RWPE2 (cell line): ENCODE measurements around the gene MPP3.
"Not testable (repeated sequence)": the region's sequence is repeated elsewhere in the genome, so short reads cannot be mapped to it uniquely, and the experiment has no call there.

Experiments
- ATAC-seq: fragments of 200-7000 bp; cut with Tn5 transposase; 3 replicates; pipeline ENCODE4 v1.9.1; 2021; ENCODE audit warnings: low read depth
- DNase-seq: peaks from one replicate; pipeline ENCODE4 v3.0.0-alpha.2; 2020; ENCODE audit warnings: low spot score
- H3K27ac ChIP-seq: fragments of 450-650 bp; 2 replicates; pipeline ENCODE4 v1.5.1; 2017; ENCODE audit warnings: mild to moderate bottlenecking; ENCODE audit not compliant: poor library complexity, severe bottlenecking
- H3K27me3 ChIP-seq: fragments of 250-450 bp; sonication (Bioruptor Pico); 2 replicates; pipeline ENCODE4 v1.5.1; 2021; ENCODE audit warnings: mild to moderate bottlenecking, moderate library complexity; ENCODE audit not compliant: insufficient read depth, poor library complexity, severe bottlenecking
- H3K36me3 ChIP-seq: fragments of 250-450 bp; sonication (Bioruptor Pico); 2 replicates; pipeline ENCODE4 v1.5.1; 2020; ENCODE audit warnings: low read depth, mild to moderate bottlenecking, moderate library complexity
- H3K4me1 ChIP-seq: fragments of 250-450 bp; sonication (Bioruptor Pico); 2 replicates; pipeline ENCODE4 v1.5.1; 2021; ENCODE audit warnings: mild to moderate bottlenecking, moderate library complexity; ENCODE audit not compliant: insufficient read depth, poor library complexity, severe bottlenecking
- H3K4me3 ChIP-seq: fragments of 250-450 bp; sonication (Bioruptor Pico); 2 replicates; pipeline ENCODE4 v1.5.1; 2021; ENCODE audit warnings: mild to moderate bottlenecking, moderate library complexity; ENCODE audit not compliant: severe bottlenecking
- H3K9me3 ChIP-seq: fragments of 250-450 bp; sonication (Bioruptor Pico); 2 replicates; pipeline ENCODE4 v1.5.1; 2021; ENCODE audit warnings: mild to moderate bottlenecking, moderate library complexity; ENCODE audit not compliant: severe bottlenecking
- CTCF ChIP-seq: fragments of 450-650 bp; IDR thresholded peaks from one replicate; pipeline ENCODE4 v1.5.1; 2017; ENCODE audit warnings: mild to moderate bottlenecking, moderate library complexity; ENCODE audit not compliant: poor library complexity, severe bottlenecking

MPP3 gene

GRCh38 chr17:43875476-43876147 lies 42.7 kb upstream of the MPP3 start:
- Histone ChIP-seq H3K4me1 (peaks cover 2% of the 10 kb centered on the region), H3K27ac (no peak overlapping the region), H3K36me3 (no peaks in the 10 kb centered on the region), H3K27me3 (no peaks in the 10 kb centered on the region), H3K4me3 (no peak overlapping the region), H3K9me3 (no peaks in the 10 kb centered on the region)
- TF ChIP-seq CTCF: no peak
- no peak for DNase-seq
- no peak for ATAC-seq

- ATAC-seq (no peak), DNase-seq (no peak)
- H3K27ac ChIP-seq: no peak overlapping the region
- no peaks in the 10 kb centered on the region for H3K36me3 ChIP-seq
- TF ChIP-seq CTCF: no peak
- no peak overlapping the region for H3K4me3 ChIP-seq
- H3K27me3 ChIP-seq: no peaks in the 10 kb centered on the region
- H3K4me1 ChIP-seq: peaks cover 2% of the 10 kb centered on the region
- H3K9me3 ChIP-seq: no peaks in the 10 kb centered on the region
Measured at GRCh38 chr17:43874293-43874692, 41.3 kb upstream of the MPP3 start.

GRCh38 chr17:43873815-43874214 lies 40.9 kb upstream of the MPP3 start:
- no peaks in the 10 kb centered on the region for H3K27me3 ChIP-seq

GRCh38 chr17:43873091-43873490 lies 40.1 kb upstream of the MPP3 start:
- ATAC-seq: no peak
- no peak for TF ChIP-seq CTCF

More at GRCh38 chr17:43873815-43874214, 40.9 kb upstream of the MPP3 start:
- no peak for DNase-seq
- no peak overlapping the region for H3K27ac ChIP-seq
- H3K36me3 ChIP-seq: no peaks in the 10 kb centered on the region
- TF ChIP-seq CTCF: no peak
- no peaks in the 10 kb centered on the region for H3K9me3 ChIP-seq
- no peak for ATAC-seq
- H3K4me3 ChIP-seq: no peak overlapping the region
- H3K4me1 ChIP-seq: peaks cover 2% of the 10 kb centered on the region

GRCh38 chr17:43871946-43872690 lies 39.2 kb upstream of the MPP3 start:
- ATAC-seq (peak; percentile 66), DNase-seq (peak; percentile 66)
- Histone ChIP-seq H3K4me3 (peak overlapping the region; percentile 11), H3K4me1 (peaks cover 2% of the 10 kb centered on the region), H3K27me3 (no peaks in the 10 kb centered on the region), H3K36me3 (no peaks in the 10 kb centered on the region), H3K9me3 (no peaks in the 10 kb centered on the region), H3K27ac (no peak overlapping the region)
- no peak for TF ChIP-seq CTCF

More at GRCh38 chr17:43873091-43873490, 40.1 kb upstream of the MPP3 start:
- Histone ChIP-seq H3K9me3 (no peaks in the 10 kb centered on the region), H3K27ac (no peak overlapping the region), H3K4me1 (peaks cover 2% of the 10 kb centered on the region), H3K27me3 (no peaks in the 10 kb centered on the region), H3K36me3 (no peaks in the 10 kb centered on the region), H3K4me3 (no peak overlapping the region)
- DNase-seq: no peak

- not testable (repeated sequence) for H3K27ac ChIP-seq, H3K9me3 ChIP-seq, DNase-seq, H3K4me3 ChIP-seq, H3K27me3 ChIP-seq, H3K36me3 ChIP-seq, H3K4me1 ChIP-seq, ATAC-seq
Measured at GRCh38 chr17:43869031-43869430, 36.1 kb upstream of the MPP3 start.
